ENCODE data around the gene GLUD2. TPM values are rescaled to one million over a fixed set of nuclear protein-coding genes. Genes with fewer than 3 reads are reported as not detected.

GLUD2 gene
- total RNA-seq, 4 donors from 2014 or later: 1.1 to 2.2 (median 1.7) TPM

DNA sequence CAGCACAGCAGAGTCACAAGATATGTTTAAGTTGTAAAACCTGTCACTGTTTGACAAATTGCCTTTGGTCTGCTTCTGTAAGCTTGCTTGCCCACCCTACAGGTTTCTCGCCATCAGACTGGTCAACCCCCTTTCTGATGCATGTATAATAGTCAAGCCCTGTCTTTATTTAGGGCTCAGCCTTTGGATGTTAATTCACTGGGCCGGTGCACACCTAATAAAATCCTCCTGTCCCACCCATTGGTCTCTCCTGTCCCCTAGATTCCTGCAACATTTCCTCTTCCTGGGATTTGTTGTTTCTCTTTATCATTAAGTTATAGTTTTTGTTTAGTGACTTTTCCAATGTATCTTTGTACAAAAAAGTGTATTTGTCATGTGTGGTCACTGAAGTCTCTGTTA lies 38.2 kb downstream of the GLUD2 start:
- TF ChIP-seq, protein P1, sequence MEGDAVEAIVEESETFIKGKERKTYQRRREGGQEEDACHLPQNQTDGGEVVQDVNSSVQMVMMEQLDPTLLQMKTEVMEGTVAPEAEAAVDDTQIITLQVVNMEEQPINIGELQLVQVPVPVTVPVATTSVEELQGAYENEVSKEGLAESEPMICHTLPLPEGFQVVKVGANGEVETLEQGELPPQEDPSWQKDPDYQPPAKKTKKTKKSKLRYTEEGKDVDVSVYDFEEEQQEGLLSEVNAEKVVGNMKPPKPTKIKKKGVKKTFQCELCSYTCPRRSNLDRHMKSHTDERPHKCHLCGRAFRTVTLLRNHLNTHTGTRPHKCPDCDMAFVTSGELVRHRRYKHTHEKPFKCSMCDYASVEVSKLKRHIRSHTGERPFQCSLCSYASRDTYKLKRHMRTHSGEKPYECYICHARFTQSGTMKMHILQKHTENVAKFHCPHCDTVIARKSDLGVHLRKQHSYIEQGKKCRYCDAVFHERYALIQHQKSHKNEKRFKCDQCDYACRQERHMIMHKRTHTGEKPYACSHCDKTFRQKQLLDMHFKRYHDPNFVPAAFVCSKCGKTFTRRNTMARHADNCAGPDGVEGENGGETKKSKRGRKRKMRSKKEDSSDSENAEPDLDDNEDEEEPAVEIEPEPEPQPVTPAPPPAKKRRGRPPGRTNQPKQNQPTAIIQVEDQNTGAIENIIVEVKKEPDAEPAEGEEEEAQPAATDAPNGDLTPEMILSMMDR (IDR thresholded peaks at IDR 0.05): no peak
- no peak for TF ChIP-seq POLR2AphosphoS5 (IDR thresholded peaks at IDR 0.05)
- ATAC-seq: no peak
- 57% methylated on average over 2 of the region's 2 CpGs; no CpG with 5 or more reads in 1 of the 2 donors for WGBS, 2 donors (ENCODE audit: low coverage in 1 of 2)
- H3K4me3 ChIP-seq: no peak overlapping the region
- H3K9me3 ChIP-seq: no peaks in the 10 kb centered on the region
- no peaks in the 10 kb centered on the region for H3K36me3 ChIP-seq
- no peaks in the 10 kb centered on the region for H3K4me1 ChIP-seq
- H3K27me3 ChIP-seq: no peaks in the 10 kb centered on the region
- no peak overlapping the region for H3K27ac ChIP-seq

DNA sequence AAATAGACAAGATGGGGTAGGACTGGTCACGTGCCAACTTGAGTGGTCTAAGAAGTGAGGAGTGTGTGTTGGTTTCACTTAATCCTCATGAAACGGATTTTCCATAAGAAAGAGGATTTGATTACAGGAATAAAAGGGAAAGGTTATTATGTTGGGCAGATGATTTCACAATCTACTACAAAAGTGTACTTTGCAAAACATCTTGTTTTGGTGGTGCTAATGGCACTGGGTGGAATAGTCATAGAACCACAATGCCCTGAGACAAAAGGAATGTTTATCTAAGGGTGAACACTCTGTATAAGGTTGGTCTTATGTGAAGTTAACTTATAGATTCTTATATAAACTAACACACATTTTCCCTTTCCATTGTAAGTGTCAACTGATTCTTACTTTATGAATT lies 45.6 kb downstream of the GLUD2 start:
- Histone ChIP-seq H3K36me3 (no peaks in the 10 kb centered on the region), H3K27me3 (no peaks in the 10 kb centered on the region), H3K27ac (no peak overlapping the region), H3K4me3 (no peak overlapping the region), H3K9me3 (no peaks in the 10 kb centered on the region), H3K4me1 (no peaks in the 10 kb centered on the region)
- no peak for ATAC-seq
- no peak for TF ChIP-seq POLR2A (IDR thresholded peaks at IDR 0.05)
- TF ChIP-seq, protein P1 (IDR thresholded peaks at IDR 0.05): no peak
- no peak for TF ChIP-seq POLR2AphosphoS5 (IDR thresholded peaks at IDR 0.05)
- no peak for TF ChIP-seq EP300 (IDR thresholded peaks at IDR 0.05)
- WGBS, 2 donors (ENCODE audit: low coverage in 1 of 2): 50 to 75% methylated on average over 1 of the region's 2 CpGs

Other genes with a start within 250 kb of the GLUD2 start
- gene CT47B1, start 171.7 kb upstream of the GLUD2 start, total RNA-seq: not detected
- gene CT47A11, start 110.5 kb upstream of the GLUD2 start, total RNA-seq: not detected
- not detected for gene CT47A10, start 105.6 kb upstream of the GLUD2 start, total RNA-seq
- gene CT47A9, start 100.7 kb upstream of the GLUD2 start, total RNA-seq: not detected
- not detected for gene CT47A8, start 95.9 kb upstream of the GLUD2 start, total RNA-seq
- gene CT47A7, start 91.0 kb upstream of the GLUD2 start, total RNA-seq: not detected
- not detected for gene CT47A6, start 86.1 kb upstream of the GLUD2 start, total RNA-seq
- not detected for gene CT47A5, start 81.3 kb upstream of the GLUD2 start, total RNA-seq
- gene CT47A4, start 76.4 kb upstream of the GLUD2 start, total RNA-seq: not detected
- gene CT47A3, start 71.5 kb upstream of the GLUD2 start, total RNA-seq: not detected
- not detected for gene CT47A2, start 66.7 kb upstream of the GLUD2 start, total RNA-seq
- gene CT47A1, start 61.9 kb upstream of the GLUD2 start, total RNA-seq: not detected

All from gastroesophageal sphincter (tissue), 4 donors.